GM19099 (cell line): ENCODE data around the gene CAMK1D.

Source experiments
- POLR2A ChIP-seq: IDR thresholded peaks from 3 replicates; pipeline ENCODE4 v1.6.1; 2011; ENCODE audit warnings: low read depth; ENCODE audit not compliant: insufficient read length; ENCODE audit errors: extremely low read depth

CAMK1D gene

GRCh38 chr10:12384906-12385305 is 35.6 kb downstream of the CAMK1D start:
- TF ChIP-seq POLR2A, result no peak

- TF ChIP-seq POLR2A, result no peak
Observed at GRCh38 chr10:12387561-12388210, 38.3 kb downstream of the CAMK1D start.

DNA sequence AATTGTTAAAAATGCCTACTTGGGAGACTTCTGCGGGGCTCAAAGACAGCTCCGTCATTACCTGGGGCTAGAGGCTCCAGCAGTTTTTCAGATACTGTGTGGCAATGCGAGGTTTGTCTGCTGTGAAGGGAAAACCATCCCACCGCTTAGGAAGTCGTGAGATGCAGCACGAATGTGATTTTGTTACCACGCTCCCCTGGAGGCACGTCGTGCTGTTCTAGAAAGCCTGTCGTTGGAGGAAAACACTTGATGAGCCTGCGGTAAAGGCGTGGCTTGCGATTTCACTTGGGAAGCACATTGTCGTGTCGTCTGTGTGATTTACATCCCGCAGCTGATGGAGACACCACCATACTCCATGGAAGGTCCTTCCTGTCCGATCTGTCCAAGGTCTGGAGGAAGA is 39.3 kb downstream of the CAMK1D start:
- TF ChIP-seq POLR2A, result no peak

DNA sequence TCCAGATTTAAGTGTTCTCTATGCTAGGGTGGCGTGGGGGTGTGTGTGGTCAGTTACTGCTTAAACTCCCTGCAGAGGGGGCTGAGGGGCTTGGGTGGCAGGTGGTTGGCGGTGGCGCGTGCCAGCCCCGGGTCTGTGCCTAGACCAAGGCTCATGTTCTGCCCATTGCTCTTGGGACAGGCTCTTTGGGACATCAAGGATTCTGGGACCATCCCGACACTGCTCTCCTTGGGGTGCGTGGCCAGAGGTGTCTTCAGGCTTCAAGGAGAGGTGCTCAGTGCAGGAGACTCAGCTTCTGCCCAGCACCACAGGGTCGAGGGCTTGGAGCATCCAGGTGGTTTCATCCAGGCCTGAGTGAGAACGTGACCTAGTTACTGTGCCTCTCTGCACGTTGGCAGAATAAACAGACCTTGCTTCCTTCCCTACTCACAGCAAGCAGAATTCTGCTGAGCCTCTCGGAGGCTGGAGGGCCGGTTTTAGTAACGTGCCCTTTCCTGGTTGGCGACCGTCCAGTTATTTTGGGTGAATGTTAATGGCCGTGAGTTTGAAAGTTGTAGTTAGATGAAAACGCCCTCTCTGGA is 39.9 kb downstream of the CAMK1D start:
- no peak for TF ChIP-seq POLR2A

- TF ChIP-seq POLR2A, result no peak
Observed at GRCh38 chr10:12390733-12391132, 41.4 kb downstream of the CAMK1D start.

GRCh38 chr10:12391206-12391605 is 41.9 kb downstream of the CAMK1D start:
- TF ChIP-seq POLR2A, result no peak

DNA sequence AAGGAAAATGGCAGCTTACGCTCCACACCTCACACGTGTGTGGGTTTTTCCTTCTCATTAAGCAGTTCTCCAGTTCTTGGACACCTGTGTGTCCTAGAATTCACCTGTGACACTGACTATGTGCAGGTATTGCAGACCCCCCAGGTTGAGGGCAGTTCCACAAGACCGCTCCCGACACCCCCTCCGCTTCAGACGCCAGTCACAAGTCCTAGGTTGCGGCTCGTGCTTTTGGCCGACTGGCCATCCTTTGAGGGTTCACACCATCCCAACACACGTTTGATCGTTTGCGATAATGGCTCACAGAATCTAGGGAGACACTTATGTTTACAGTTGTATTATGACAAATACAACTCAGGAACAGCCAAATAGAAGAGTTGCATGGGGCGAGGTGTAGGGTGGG is 44.5 kb downstream of the CAMK1D start:
- no peak for TF ChIP-seq POLR2A

DNA sequence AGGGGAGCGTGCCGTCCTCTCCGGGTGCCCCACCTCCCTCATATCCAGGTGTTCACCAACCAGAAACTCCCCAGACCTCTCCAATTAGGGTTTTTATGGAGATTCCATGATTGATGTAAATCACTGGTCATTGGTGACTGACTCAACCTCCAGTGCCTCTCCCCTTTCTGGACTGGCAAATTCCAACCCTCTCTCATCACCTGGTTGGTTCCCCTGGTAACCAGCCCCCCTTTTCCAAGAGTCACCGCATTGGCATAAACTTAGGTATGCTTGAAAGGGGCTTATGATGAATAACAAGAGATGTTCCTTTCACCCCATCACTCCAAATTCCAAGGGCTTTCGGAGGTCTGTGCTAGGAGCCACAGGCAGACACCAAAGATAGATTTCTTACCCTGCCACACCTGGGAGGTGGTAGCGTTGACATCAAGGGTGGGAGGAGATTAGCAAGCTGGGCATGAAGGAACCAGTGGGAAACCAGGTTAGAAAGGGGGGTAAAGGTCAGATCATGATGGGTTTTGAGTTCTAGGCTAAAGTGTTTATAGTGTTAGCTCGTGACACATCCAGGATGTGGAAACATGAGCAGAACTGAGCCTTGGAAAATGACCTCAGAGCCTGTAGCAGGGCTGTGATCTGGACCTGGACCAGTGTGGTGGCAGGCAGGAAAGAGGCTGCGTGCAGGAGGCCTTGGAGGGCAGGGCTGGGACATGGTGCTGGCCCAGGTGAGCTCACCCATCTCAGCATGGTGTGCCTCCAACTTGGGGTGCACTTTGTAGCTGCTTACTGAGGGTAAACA is 45.1 kb downstream of the CAMK1D start:
- TF ChIP-seq POLR2A, result no peak

- no peak for TF ChIP-seq POLR2A
Observed at GRCh38 chr10:12396093-12396492, 46.7 kb downstream of the CAMK1D start.

DNA sequence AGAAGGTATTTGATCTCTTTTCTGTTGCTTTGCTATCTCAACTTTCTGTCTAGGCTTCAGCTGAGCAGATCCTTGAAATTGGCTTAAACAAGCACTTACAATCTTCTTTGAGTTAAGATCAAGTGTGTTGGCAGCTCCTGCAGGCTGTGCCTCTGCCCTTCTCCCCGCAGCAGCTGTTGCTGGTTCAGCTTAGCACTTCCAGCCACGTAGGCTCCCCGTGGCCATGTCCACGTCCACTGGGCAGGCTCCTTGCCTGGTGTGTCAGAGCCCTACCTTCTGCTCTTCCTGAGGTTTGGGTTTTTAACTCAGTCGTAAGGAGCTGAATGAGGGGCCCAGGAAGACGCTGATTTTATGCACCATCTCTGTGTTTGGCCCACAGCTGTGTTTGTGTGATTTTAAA is 47.2 kb downstream of the CAMK1D start:
- no peak for TF ChIP-seq POLR2A

GRCh38 chr10:12397147-12397896 is 48.0 kb downstream of the CAMK1D start:
- no peak for TF ChIP-seq POLR2A

GRCh38 chr10:12397941-12398340 is 48.6 kb downstream of the CAMK1D start:
- no peak for TF ChIP-seq POLR2A

GRCh38 chr10:12400266-12400931 is 51.1 kb downstream of the CAMK1D start:
- TF ChIP-seq POLR2A, result no peak

GRCh38 chr10:12401466-12401865 is 52.1 kb downstream of the CAMK1D start:
- no peak for TF ChIP-seq POLR2A

GRCh38 chr10:12403119-12403518 is 53.8 kb downstream of the CAMK1D start:
- TF ChIP-seq POLR2A, result no peak
